ENCODE data around the gene ID3.

Gene ID3

GRCh38 chr1:23564529-23565122 is 5.3 kb upstream of the ID3 start:
- TF ChIP-seq ZNF274 (IDR thresholded peaks at IDR 0.05; ENCODE audit: low read depth, low read length), result no peak
- H3K4me3 ChIP-seq (ENCODE audit: low read length), result no peak overlapping the region

GRCh38 chr1:23563755-23564374 is 4.6 kb upstream of the ID3 start:
- no peak overlapping the region for H3K4me3 ChIP-seq (ENCODE audit: low read length)
- no peak for TF ChIP-seq ZNF274 (IDR thresholded peaks at IDR 0.05; ENCODE audit: low read depth, low read length)

GRCh38 chr1:23563003-23563402 is 3.7 kb upstream of the ID3 start:
- no peak overlapping the region for H3K4me3 ChIP-seq (ENCODE audit: low read length)
- TF ChIP-seq ZNF274 (IDR thresholded peaks at IDR 0.05; ENCODE audit: low read depth, low read length), result no peak

GRCh38 chr1:23562137-23562876 is 3.0 kb upstream of the ID3 start:
- H3K4me3 ChIP-seq (ENCODE audit: low read length), result no peak overlapping the region
- TF ChIP-seq ZNF274 (IDR thresholded peaks at IDR 0.05; ENCODE audit: low read depth, low read length), result no peak

GRCh38 chr1:23561813-23562100 is 2.5 kb upstream of the ID3 start:
- no peak for TF ChIP-seq ZNF274 (IDR thresholded peaks at IDR 0.05; ENCODE audit: low read depth, low read length)
- no peak overlapping the region for H3K4me3 ChIP-seq (ENCODE audit: low read length)

GRCh38 chr1:23561076-23561812 is 1.9 kb upstream of the ID3 start:
- H3K4me3 ChIP-seq (ENCODE audit: low read length), result no peak overlapping the region
- no peak for TF ChIP-seq ZNF274 (IDR thresholded peaks at IDR 0.05; ENCODE audit: low read depth, low read length)

GRCh38 chr1:23559985-23560741 is 862 bp upstream of the ID3 start:
- peak overlapping the region; percentile 61; the same call in 1 of the 2 replicates for H3K4me3 ChIP-seq (ENCODE audit: low read length)
- no peak for TF ChIP-seq ZNF274 (IDR thresholded peaks at IDR 0.05; ENCODE audit: low read depth, low read length)

GRCh38 chr1:23558872-23559135 is 497 bp downstream of the ID3 start:
- TF ChIP-seq ZNF274 (IDR thresholded peaks at IDR 0.05; ENCODE audit: low read depth, low read length), result no peak
- H3K4me3 ChIP-seq (ENCODE audit: low read length), result peak overlapping the region; percentile 69

- TF ChIP-seq ZNF274 (IDR thresholded peaks at IDR 0.05; ENCODE audit: low read depth, low read length), result no peak
- peak overlapping the region; percentile 69 for H3K4me3 ChIP-seq (ENCODE audit: low read length)
Measured at GRCh38 chr1:23558140-23558871, 995 bp downstream of the ID3 start.

GRCh38 chr1:23557471-23558124 is 1.7 kb downstream of the ID3 start:
- peak overlapping the region; percentile 69 for H3K4me3 ChIP-seq (ENCODE audit: low read length)
- TF ChIP-seq ZNF274 (IDR thresholded peaks at IDR 0.05; ENCODE audit: low read depth, low read length), result no peak

GRCh38 chr1:23556635-23557470 is 2.4 kb downstream of the ID3 start:
- TF ChIP-seq ZNF274 (IDR thresholded peaks at IDR 0.05; ENCODE audit: low read depth, low read length), result no peak
- H3K4me3 ChIP-seq (ENCODE audit: low read length), result no peak overlapping the region

GRCh38 chr1:23555986-23556634 is 3.2 kb downstream of the ID3 start:
- H3K4me3 ChIP-seq (ENCODE audit: low read length), result no peak overlapping the region
- no peak for TF ChIP-seq ZNF274 (IDR thresholded peaks at IDR 0.05; ENCODE audit: low read depth, low read length)
